Stimulated activated naive CD4-positive, alpha-beta T cell (primary cell): ENCODE results near the gene TAF5L.
"Not testable (repeated sequence)": the region's sequence is repeated elsewhere in the genome, so short reads cannot be mapped to it uniquely, and the experiment has no call there.

Experiments
- DNase-seq, 6 experiments: peaks; one replicate each; lab custom pipeline; 2025; lab: John Stamatoyannopoulos, UW

Gene TAF5L

GRCh38 chr1:229603371-229604005, 22.4 kb downstream of the TAF5L start:
- no peak for DNase-seq

DNA sequence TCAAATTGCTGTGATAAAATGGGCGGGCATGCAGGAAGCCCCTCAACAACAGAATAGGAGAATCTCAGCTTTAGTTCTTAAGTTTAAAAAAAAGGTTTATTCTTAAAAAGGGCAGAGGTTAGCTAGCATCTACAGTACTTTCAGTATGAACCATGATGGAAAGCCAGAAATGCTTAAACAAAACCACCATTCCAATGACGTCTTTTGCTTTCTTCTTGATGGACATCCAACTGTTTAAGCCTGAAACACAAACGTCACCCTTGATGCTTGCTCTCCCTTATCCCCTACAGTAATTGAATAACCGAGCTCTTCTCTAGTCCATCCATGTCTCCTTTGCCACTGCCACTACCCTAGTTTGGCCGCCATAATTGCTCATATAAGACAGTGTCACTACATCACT, 25.7 kb downstream of the TAF5L start:
- no peak for DNase-seq

- no peak for DNase-seq
Measured at GRCh38 chr1:229599218-229599954, 26.5 kb downstream of the TAF5L start.

DNA sequence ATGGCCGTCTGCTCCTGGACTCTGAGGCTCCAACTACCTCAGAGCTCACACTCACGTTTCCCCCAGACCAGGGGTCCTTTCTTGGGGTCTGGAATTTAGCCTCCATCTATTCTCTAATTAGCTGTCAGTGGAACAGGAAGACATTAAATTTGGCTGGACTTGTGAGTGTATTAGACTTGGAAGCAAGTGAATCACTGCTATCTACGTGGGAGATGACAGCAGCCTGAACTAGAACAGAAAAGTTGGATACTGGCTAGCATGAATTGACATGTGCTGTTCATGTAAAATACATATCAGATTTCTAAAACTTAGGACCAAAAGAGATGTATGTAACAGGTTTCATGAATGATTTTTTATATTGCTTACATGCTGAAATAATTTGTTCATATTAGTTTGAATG, 28.0 kb downstream of the TAF5L start:
- DNase-seq = no peak

GRCh38 chr1:229596925-229597699, 28.8 kb downstream of the TAF5L start:
- no peak for DNase-seq

DNA sequence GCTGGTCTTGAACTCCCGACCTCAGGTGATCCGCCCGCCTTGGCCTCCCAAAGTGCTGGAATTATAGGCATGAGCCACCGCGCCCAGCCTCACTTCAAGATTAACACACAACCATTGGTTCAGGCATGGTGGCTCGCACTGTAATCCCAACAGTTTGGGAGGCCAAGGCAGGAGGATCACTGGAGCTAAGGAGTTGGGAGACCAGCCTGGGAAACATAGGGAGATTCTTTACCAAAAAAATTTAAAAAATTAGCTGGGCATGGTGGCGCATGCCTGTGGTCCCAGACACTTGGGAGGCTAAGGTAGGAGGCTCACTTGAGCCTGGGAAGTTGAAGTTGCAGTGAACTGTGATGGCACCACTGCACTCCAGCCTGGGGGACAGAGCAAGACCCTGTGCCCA, 30.0 kb downstream of the TAF5L start:
- DNase-seq = not testable (repeated sequence)

GRCh38 chr1:229594227-229595008, 31.5 kb downstream of the TAF5L start:
- no peak for DNase-seq

DNA sequence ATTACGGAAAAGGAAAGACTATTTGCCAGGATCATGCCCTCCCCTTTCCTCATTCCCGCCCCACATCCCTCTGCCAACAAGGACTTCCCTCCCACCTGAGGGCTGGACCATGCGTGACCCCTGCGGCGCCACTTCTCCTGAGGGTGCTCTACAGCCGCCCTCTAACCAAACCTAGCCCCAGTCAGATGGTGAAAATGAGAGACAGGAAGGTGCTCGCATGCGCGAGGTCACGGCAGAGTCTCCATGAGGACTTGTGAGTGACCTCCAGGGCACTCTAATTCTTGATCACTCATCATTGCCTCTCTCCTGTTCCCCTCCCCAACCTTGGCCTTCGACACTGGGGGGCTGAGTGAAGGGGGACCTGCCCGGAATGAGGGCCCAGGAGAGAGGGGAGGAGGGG, 32.1 kb downstream of the TAF5L start:
- DNase-seq = no peak

DNA sequence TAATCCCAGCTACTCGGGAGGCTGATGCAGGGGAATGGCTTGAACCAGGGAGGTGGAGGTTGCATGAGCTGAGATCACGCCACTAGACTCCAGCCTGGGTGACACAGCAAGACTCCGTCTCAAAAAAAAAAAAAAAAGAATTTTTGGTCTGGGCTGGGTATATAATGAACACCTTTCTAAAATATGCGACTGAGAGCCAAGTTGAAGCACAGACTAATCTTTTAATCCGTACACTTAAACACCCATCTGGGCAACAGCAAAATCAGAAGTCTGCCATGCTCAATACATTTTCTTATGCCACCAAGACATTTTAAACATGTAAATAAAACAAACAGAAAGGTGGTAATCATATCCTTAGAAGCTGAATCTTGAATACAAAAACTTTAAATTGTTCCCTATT, 35.8 kb downstream of the TAF5L start:
- no peak for DNase-seq

GRCh38 chr1:229585338-229585737, 40.6 kb downstream of the TAF5L start:
- DNase-seq = no peak

DNA sequence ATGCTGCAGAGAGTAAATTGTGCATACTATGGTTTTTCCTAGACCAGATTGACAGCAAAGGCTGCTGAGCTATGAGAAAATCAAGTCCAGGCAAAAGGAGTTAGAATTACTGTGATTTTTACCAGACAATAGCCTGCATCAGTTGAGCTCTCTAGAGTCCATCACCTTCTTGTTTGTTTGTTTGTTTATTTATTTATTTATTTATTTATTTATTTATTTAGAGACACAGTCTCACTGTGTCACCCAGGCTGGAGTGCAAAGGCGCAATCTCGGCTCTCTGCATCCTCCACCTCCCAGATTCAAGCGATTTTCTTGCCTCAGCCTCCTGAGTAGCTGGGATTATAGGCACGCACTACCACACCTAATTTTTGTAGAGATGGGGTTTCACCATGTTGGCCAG, 43.2 kb downstream of the TAF5L start:
- no peak for DNase-seq

DNA sequence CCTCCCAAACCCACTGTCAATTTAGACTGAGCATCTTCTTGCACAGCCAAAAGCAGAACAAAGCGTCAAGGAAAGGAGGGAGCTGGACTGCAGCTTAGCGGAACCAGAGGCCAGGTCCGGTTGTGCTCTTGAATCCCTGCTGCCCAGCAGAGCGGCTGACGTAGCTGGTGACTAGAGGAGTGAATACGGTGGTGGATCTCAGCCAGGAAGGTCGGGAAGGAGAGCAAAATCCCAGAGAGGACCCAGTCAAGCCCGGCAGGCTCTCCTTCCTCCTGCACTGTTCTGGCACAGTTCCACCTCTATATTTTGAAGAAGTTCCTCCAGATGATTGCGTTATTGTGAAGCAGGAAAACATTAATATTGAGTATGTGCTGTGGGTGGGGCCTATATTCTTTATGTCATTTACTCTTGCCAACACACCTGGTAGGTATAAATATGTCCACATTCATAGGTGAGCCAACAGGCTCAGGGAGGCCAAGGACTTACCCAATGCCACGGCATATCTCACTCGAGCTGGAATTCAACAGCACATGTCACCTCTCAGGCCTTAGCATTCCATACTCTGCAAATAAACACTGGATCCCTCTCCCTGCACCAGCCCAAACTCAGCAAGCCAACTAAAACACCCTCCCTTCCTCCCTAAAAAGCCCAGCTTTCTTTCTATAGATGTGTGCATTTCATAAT, 43.8 kb downstream of the TAF5L start:
- DNase-seq = no peak

GRCh38 chr1:229581485-229581884, 44.4 kb downstream of the TAF5L start:
- no peak for DNase-seq

GRCh38 chr1:229579059-229579673, 46.8 kb downstream of the TAF5L start:
- DNase-seq = no peak

- DNase-seq = no peak
Measured at GRCh38 chr1:229578168-229579058, 47.5 kb downstream of the TAF5L start.

- no peak for DNase-seq
Measured at GRCh38 chr1:229574679-229575442, 51.1 kb downstream of the TAF5L start.

- DNase-seq = no peak
Measured at GRCh38 chr1:229572286-229572685, 53.6 kb downstream of the TAF5L start.

GRCh38 chr1:229570891-229571516, 54.9 kb downstream of the TAF5L start:
- no peak for DNase-seq

DNA sequence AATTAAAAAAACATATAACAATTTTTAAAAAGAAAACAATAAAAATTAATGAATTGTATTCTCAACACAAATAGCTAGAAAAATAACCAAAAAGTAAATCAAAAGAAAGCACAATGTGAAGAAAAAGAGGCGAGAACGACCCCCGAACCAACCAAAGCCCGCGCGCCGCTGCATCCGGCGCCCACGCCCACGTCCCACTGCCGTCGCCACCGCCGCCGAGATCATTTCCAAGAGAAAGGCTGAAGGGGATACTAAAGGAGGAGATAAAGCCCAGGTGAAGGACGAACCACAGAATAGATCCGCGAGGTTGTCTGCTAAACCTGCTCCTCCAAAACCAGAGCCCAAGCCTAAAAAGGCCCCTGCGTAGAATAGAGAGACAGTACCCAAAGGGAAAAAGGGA, 55.6 kb downstream of the TAF5L start:
- DNase-seq = no peak
